Fibroblast of skin of right biceps (primary cell): ENCODE measurements around the gene PDXDC1.
A peak's percentile ranks its signal among the peaks of the same experiment; 100 is the strongest.
"Not testable (repeated sequence)": the region's sequence is repeated elsewhere in the genome, so short reads cannot be mapped to it uniquely, and the experiment has no call there.

Experiments
- DNase-seq: peaks from one replicate; pipeline ENCODE4 v3.0.0-alpha.2; 2013

The PDXDC1 gene

GRCh38 chr16:15140444-15141365 lies 165.9 kb downstream of the PDXDC1 start:
- not testable (repeated sequence) for DNase-seq

- DNase-seq: no peak
Observed at GRCh38 chr16:15141586-15141985, 166.8 kb downstream of the PDXDC1 start.

- not testable (repeated sequence) for DNase-seq
Observed at GRCh38 chr16:15142107-15142890, 167.5 kb downstream of the PDXDC1 start.

- DNase-seq: not testable (repeated sequence)
Observed at GRCh38 chr16:15142891-15143600, 168.2 kb downstream of the PDXDC1 start.

- DNase-seq: not testable (repeated sequence)
Observed at GRCh38 chr16:15143601-15144091, 168.8 kb downstream of the PDXDC1 start.

GRCh38 chr16:15144092-15144631 lies 169.3 kb downstream of the PDXDC1 start:
- DNase-seq: peak; percentile 78

- not testable (repeated sequence) for DNase-seq
Observed at GRCh38 chr16:15144781-15145417, 170.1 kb downstream of the PDXDC1 start.

- peak; percentile 16 for DNase-seq
Observed at GRCh38 chr16:15145418-15146263, 170.8 kb downstream of the PDXDC1 start.

- DNase-seq: not testable (repeated sequence)
Observed at GRCh38 chr16:15146264-15146662, 171.4 kb downstream of the PDXDC1 start.

GRCh38 chr16:15148831-15149230 lies 174.0 kb downstream of the PDXDC1 start:
- not testable (repeated sequence) for DNase-seq

GRCh38 chr16:15149260-15149659 lies 174.4 kb downstream of the PDXDC1 start:
- DNase-seq: not testable (repeated sequence)

GRCh38 chr16:15154005-15154404 lies 179.2 kb downstream of the PDXDC1 start:
- not testable (repeated sequence) for DNase-seq

GRCh38 chr16:15154650-15155562 lies 180.1 kb downstream of the PDXDC1 start:
- peak; percentile 91 for DNase-seq

GRCh38 chr16:15157644-15158043 lies 182.8 kb downstream of the PDXDC1 start:
- not testable (repeated sequence) for DNase-seq

- not testable (repeated sequence) for DNase-seq
Observed at GRCh38 chr16:15159671-15160070, 184.8 kb downstream of the PDXDC1 start.

GRCh38 chr16:15160571-15160970 lies 185.7 kb downstream of the PDXDC1 start:
- not testable (repeated sequence) for DNase-seq

GRCh38 chr16:15163055-15163454 lies 188.2 kb downstream of the PDXDC1 start:
- not testable (repeated sequence) for DNase-seq

- not testable (repeated sequence) for DNase-seq
Observed at GRCh38 chr16:15166177-15166576, 191.4 kb downstream of the PDXDC1 start.

GRCh38 chr16:15168303-15168702 lies 193.5 kb downstream of the PDXDC1 start:
- not testable (repeated sequence) for DNase-seq
